ENCODE data around the gene PCCB.
"Not testable (repeated sequence)": the region's sequence is repeated elsewhere in the genome, so short reads cannot be mapped to it uniquely, and the experiment has no call there.

PCCB gene

DNA sequence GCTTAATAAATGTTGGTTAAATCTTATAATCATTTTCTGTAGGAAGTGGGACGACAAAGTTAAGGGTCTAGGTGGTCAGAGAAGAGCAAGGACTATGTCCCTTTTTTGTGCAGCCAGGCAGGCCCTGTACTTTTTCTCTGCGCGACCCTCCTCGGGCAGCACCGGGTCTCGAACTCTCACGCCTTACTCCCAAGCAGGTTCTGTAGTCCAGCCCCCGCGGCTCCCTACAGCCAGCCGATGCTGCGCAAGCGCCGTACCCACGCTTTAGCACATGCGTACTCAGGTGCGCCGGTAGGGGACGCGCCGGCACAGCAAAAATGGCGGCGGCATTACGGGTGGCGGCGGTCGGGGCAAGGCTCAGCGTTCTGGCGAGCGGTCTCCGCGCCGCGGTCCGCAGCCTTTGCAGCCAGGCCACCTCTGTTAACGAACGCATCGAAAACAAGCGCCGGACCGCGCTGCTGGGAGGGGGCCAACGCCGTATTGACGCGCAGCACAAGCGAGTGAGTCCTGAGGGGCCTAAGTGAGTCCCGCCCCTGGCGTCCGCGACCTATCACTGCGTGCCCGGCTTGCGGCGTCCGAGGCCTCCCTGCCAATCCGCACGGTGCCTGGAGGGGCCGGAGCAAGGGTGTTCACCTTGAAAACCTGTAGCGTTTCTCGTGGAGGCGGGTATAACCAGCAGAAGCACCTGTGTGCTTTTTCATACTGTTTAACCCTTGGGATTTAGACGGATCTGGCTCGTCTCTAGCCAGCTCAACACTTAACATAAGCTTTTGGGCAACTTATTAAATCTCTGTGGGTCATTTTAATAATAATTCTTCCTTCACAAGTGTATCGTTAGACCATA is at the start of gene PCCB:
Gene PCCB (plus strand): TSS at position 282 of the 844 bp plus-strand sequence. CDS start 36 bp downstream, at position 318.
- peak; percentile 80 to 91 for TF ChIP-seq CTCF (IDR thresholded peaks at IDR 0.05)
- H3K27ac ChIP-seq, result peak within 1 kb of the TSS; percentile 83 to 86
- H3K4me1 ChIP-seq, result peaks cover 0 to 15% (median 6%) of the 10 kb centered on the region in 4 donors
- peak; percentile 91 to 95 for DNase-seq
- no peaks in the 10 kb centered on the region for H3K9me3 ChIP-seq
- no peaks in the 10 kb centered on the region for H3K27me3 ChIP-seq
- no peaks in the 10 kb centered on the region for H3K36me3 ChIP-seq
- peak within 1 kb of the TSS; percentile 73 to 81 for H3K4me3 ChIP-seq
- intact Hi-C loops (cut with DNase I; ENCODE audit: low total_unique reads), result loop anchor here (2.0 to 10.0 kb wide), 3 partner anchors 169 to 503 kb away; partner anchors contain the start of genes PPP2R3A and STAG1

GRCh38 chr3:136207489-136208115 is 42.5 kb upstream of the PCCB start:
- no peak overlapping the region for H3K4me3 ChIP-seq
- H3K27ac ChIP-seq, result no peak overlapping the region
- DNase-seq, result no peak
- intact Hi-C loops (cut with DNase I; ENCODE audit: low total_unique reads), result no loop called here
- H3K4me1 ChIP-seq, result no peaks in the 10 kb centered on the region
- no peaks in the 10 kb centered on the region for H3K9me3 ChIP-seq
- peaks cover 0 to 3% of the 10 kb centered on the region in 2 donors for H3K27me3 ChIP-seq
- TF ChIP-seq CTCF (IDR thresholded peaks at IDR 0.05), result no peak
- no peaks in the 10 kb centered on the region for H3K36me3 ChIP-seq

- Histone ChIP-seq H3K27me3 (peaks cover 0 to 11% of the 10 kb centered on the region in 2 donors), H3K9me3 (no peaks in the 10 kb centered on the region), H3K4me1 (no peaks in the 10 kb centered on the region), H3K36me3 (no peaks in the 10 kb centered on the region), H3K4me3 (no peak overlapping the region), H3K27ac (no peak overlapping the region)
- intact Hi-C loops (cut with DNase I; ENCODE audit: low total_unique reads), result no loop called here
- DNase-seq, result no peak
- TF ChIP-seq CTCF (IDR thresholded peaks at IDR 0.05), result no peak
Observed at GRCh38 chr3:136209921-136210320, 40.2 kb upstream of the PCCB start.

DNA sequence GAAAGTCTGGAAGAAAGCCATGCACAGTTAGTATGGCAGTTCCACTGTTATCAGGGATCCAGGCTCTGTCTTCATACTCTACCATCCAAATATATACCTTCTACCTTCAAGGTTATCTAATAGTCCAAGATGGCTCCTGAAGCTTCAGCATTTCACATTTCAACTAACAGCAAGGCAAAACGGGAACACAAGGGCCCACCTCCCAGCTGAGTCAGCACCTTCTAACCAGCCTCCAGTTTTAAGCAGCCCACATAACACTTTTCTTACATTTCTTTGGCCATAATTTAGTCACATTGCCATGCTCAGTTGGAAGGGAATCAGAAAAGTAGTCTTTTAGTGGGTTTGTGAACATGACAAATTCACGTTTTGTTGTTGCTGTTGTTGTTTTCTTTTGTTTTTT is 38.6 kb upstream of the PCCB start:
- no peaks in the 10 kb centered on the region for H3K36me3 ChIP-seq
- H3K4me1 ChIP-seq, result no peaks in the 10 kb centered on the region
- no peak for TF ChIP-seq CTCF (IDR thresholded peaks at IDR 0.05)
- no peak overlapping the region for H3K4me3 ChIP-seq
- intact Hi-C loops (cut with DNase I; ENCODE audit: low total_unique reads), result no loop called here
- H3K9me3 ChIP-seq, result no peaks in the 10 kb centered on the region
- no peak for DNase-seq
- no peak overlapping the region for H3K27ac ChIP-seq
- peaks cover 0 to 11% of the 10 kb centered on the region in 2 donors for H3K27me3 ChIP-seq

GRCh38 chr3:136222746-136223145 is 27.4 kb upstream of the PCCB start:
- H3K27ac ChIP-seq; H3K27me3 ChIP-seq; H3K4me1 ChIP-seq; DNase-seq; H3K36me3 ChIP-seq; intact Hi-C loops (cut with DNase I; ENCODE audit: low total_unique reads); H3K4me3 ChIP-seq; H3K9me3 ChIP-seq: not testable (repeated sequence)

GRCh38 chr3:136232413-136232812 is 17.7 kb upstream of the PCCB start:
- intact Hi-C loops (cut with DNase I; ENCODE audit: low total_unique reads), result no loop called here

More at GRCh38 chr3:136232413-136232812, 17.7 kb upstream of the PCCB start:
- no peaks in the 10 kb centered on the region for H3K9me3 ChIP-seq
- H3K27ac ChIP-seq, result no peak overlapping the region
- no peaks in the 10 kb centered on the region for H3K36me3 ChIP-seq
- H3K4me3 ChIP-seq, result no peak overlapping the region
- H3K27me3 ChIP-seq, result no peaks in the 10 kb centered on the region
- H3K4me1 ChIP-seq, result no peaks in the 10 kb centered on the region
- no peak for TF ChIP-seq CTCF (IDR thresholded peaks at IDR 0.05)
- no peak for DNase-seq

All from tibial artery (tissue), 4 donors.